Peyer's patch (tissue), 4 donors: Measurements from ENCODE around the gene CLMN.

ENCODE experiments used
- CTCF ChIP-seq, 6 experiments: fragments of 450-650 bp in 4 of 6; fragments of 200-600 bp in 2 of 6; sonication (generic) in 1 of 6; IDR thresholded peaks; one replicate each; pipeline ENCODE4 v1.5.1; 2017 to 2019; ENCODE audit warnings: antibody characterized with exemption in 6 of 6, mild to moderate bottlenecking in 3 of 6, moderate library complexity in 1 of 6
- POLR2A ChIP-seq, 2 donors: fragments of 450-650 bp; IDR thresholded peaks; one replicate each; pipeline ENCODE4 v1.5.1; 2017; ENCODE audit warnings: antibody characterized with exemption in 2 of 2, mild to moderate bottlenecking in 2 of 2, moderate library complexity in 2 of 2

- no peak for TF ChIP-seq CTCF (IDR thresholded peaks at IDR 0.05)
- no peak for TF ChIP-seq POLR2A (IDR thresholded peaks at IDR 0.05)
These were observed 180.8 kb downstream of the CLMN start for GRCh38 chr14:95138876-95139275.
